DOHH2 (cell line): ENCODE data around the gene RFLNA.

Experiments
- H3F3A ChIP-seq: fragments of 200-600 bp; sonication (generic), shearing (Covaris generic); 2 replicates; pipeline ENCODE4 v1.6.0; 2016; ENCODE audit warnings: antibody characterized with exemption, mild to moderate bottlenecking; ENCODE audit not compliant: control insufficient read depth, insufficient read depth
- H3K27ac ChIP-seq: fragments of 200-600 bp; sonication (generic); 2 replicates; pipeline ENCODE4 v1.5.1; 2014; ENCODE audit warnings: low read depth, mild to moderate bottlenecking, low read length, moderate library complexity
- H3K27me3 ChIP-seq: fragments of 200-600 bp; sonication (generic); 2 replicates; pipeline ENCODE4 v1.6.1; 2014; ENCODE audit warnings: mild to moderate bottlenecking, low read length, mixed read lengths; ENCODE audit not compliant: control insufficient read depth
- H3K36me3 ChIP-seq: fragments of 200-600 bp; sonication (generic); 2 replicates; pipeline ENCODE4 v1.6.1; 2014; ENCODE audit warnings: mild to moderate bottlenecking, low read length, moderate library complexity, mixed read lengths; ENCODE audit not compliant: control insufficient read depth
- H3K4me1 ChIP-seq: fragments of 200-600 bp; sonication (generic); 2 replicates; pipeline ENCODE4 v1.6.1; 2014; ENCODE audit warnings: mild to moderate bottlenecking, low read length, mixed read lengths; ENCODE audit not compliant: control insufficient read depth
- H3K4me2 ChIP-seq: fragments of 200-600 bp; sonication (generic); 2 replicates; pipeline ENCODE4 v1.6.0; 2014; ENCODE audit warnings: mild to moderate bottlenecking, low read length, moderate library complexity
- H3K4me3 ChIP-seq: fragments of 200-600 bp; sonication (generic); 2 replicates; pipeline ENCODE4 v1.5.1; 2014; ENCODE audit warnings: mild to moderate bottlenecking, low read length, mixed read lengths
- H3K79me2 ChIP-seq: fragments of 200-600 bp; sonication (generic); 2 replicates; pipeline ENCODE4 v1.6.1; 2014; ENCODE audit warnings: mild to moderate bottlenecking, low read length, mixed read lengths; ENCODE audit not compliant: control insufficient read depth
- H3K9me2 ChIP-seq: fragments of 200-600 bp; sonication (generic); replicated peaks from 2 replicates; pipeline ENCODE4 v1.6.1; 2014; ENCODE audit warnings: mild to moderate bottlenecking, low read length, mixed read lengths; ENCODE audit not compliant: control insufficient read depth
- H3K9me3 ChIP-seq: fragments of 200-600 bp; sonication (generic); 2 replicates; pipeline ENCODE4 v1.6.1; 2014; ENCODE audit warnings: antibody characterized with exemption, low read length, mixed read lengths; ENCODE audit not compliant: control insufficient read depth, insufficient read depth
- H4K20me1 ChIP-seq: fragments of 200-600 bp; sonication (generic); 2 replicates; pipeline ENCODE4 v1.6.0; 2014; ENCODE audit warnings: low read depth, mild to moderate bottlenecking, antibody characterized with exemption, low read length, moderate library complexity; ENCODE audit not compliant: control insufficient read depth, insufficient read depth
- CTCF ChIP-seq: fragments of 200-600 bp; sonication (generic); IDR thresholded peaks from one replicate; pipeline ENCODE4 v1.5.1; 2014; ENCODE audit warnings: antibody characterized with exemption, mild to moderate bottlenecking, low read depth, low read length; ENCODE audit not compliant: poor library complexity, severe bottlenecking
- EZH2phosphoT487 ChIP-seq: fragments of 200-600 bp; sonication (generic); IDR thresholded peaks from 2 replicates; pipeline ENCODE4 v1.6.1; 2017; ENCODE audit warnings: borderline replicate concordance, mild to moderate bottlenecking, antibody characterized with exemption, low read length, moderate library complexity, mixed read lengths

Gene RFLNA

GRCh38 chr12:124286414-124286813 lies 8.5 kb upstream of the RFLNA start:
- H3K27me3 ChIP-seq: 0 out of 2 replicates have a peak, but pooled peaks cover 4% of the 10 kb centered on the region
- no peaks in the 10 kb centered on the region for H3K79me2 ChIP-seq
- no peaks in the 10 kb centered on the region for H3F3A ChIP-seq
- no peak overlapping the region for H3K4me3 ChIP-seq
- no peaks in the 10 kb centered on the region for H3K9me2 ChIP-seq
- H3K4me2 ChIP-seq: no peak overlapping the region
- no peaks in the 10 kb centered on the region for H3K36me3 ChIP-seq
- H3K4me1 ChIP-seq: no peaks in the 10 kb centered on the region
- H3K9me3 ChIP-seq: no peaks in the 10 kb centered on the region
- TF ChIP-seq EZH2phosphoT487 (no peak), CTCF (no peak)
- H3K27ac ChIP-seq: no peak overlapping the region
- no peaks in the 10 kb centered on the region for H4K20me1 ChIP-seq

GRCh38 chr12:124286971-124287370 lies 7.9 kb upstream of the RFLNA start:
- Histone ChIP-seq H3K9me2 (no peaks in the 10 kb centered on the region), H3K9me3 (no peaks in the 10 kb centered on the region), H3K27ac (no peak overlapping the region), H3K79me2 (no peaks in the 10 kb centered on the region), H3K36me3 (no peaks in the 10 kb centered on the region), H3K4me2 (no peak overlapping the region), H3F3A (no peaks in the 10 kb centered on the region), H4K20me1 (no peaks in the 10 kb centered on the region), H3K4me1 (no peaks in the 10 kb centered on the region), H3K27me3 (0 out of 2 replicates have a peak, but pooled peaks cover 4% of the 10 kb centered on the region), H3K4me3 (no peak overlapping the region)
- TF ChIP-seq EZH2phosphoT487 (no peak), CTCF (no peak)

DNA sequence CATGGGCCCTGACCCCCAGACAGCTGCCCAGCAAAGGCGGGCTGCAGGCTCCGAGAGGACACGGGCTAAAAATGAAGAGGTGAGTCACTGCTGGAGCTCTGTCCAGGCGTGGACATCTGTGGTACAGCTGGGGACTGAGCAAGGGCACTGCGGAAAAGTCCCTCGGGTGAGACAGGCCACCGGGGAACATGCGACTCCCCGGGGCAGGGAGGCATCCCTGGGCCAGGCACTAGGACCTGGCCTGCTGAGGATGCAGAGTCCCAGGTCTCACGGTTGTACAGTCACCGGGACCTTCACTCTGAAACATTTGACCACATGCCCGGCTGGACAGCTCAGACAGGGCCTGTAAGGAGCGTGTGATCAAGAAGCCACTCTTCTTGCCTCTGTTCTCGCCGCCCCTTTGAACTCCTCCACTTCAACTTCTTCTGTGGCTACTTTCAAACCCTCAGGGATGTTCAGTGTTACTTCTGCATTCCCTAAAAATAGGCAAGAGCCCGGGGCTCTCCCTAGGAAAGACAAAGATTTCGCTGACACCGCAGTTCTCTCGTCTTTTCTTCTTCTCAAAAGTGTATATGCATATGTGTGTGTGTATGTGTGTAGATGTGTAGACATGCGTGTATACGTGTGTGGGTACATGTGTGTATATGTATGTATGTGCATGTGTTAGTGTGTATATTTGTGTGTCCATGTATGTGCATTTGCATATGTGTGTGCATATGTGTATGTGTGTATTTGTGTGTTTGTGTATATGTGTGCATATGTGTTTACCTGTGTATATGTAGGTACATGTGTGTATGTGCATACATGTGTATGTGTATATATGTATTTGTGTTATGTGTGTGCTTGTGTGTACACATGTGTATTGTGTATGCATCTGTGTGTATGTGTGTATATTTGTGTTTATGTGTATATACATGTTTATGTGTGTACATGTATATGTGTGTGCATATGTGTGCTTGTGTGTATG lies 5.0 kb upstream of the RFLNA start:
- no peak for TF ChIP-seq EZH2phosphoT487
- TF ChIP-seq CTCF: no peak
- H3K27me3 ChIP-seq: no peaks in the 10 kb centered on the region
- no peaks in the 10 kb centered on the region for H4K20me1 ChIP-seq
- H3K36me3 ChIP-seq: no peaks in the 10 kb centered on the region
- H3F3A ChIP-seq: no peaks in the 10 kb centered on the region
- H3K4me3 ChIP-seq: no peak overlapping the region
- H3K79me2 ChIP-seq: no peaks in the 10 kb centered on the region
- H3K9me2 ChIP-seq: no peaks in the 10 kb centered on the region
- H3K9me3 ChIP-seq: no peaks in the 10 kb centered on the region
- no peak overlapping the region for H3K27ac ChIP-seq
- H3K4me2 ChIP-seq: no peak overlapping the region
- no peaks in the 10 kb centered on the region for H3K4me1 ChIP-seq
